GM23338 (cell line): ENCODE measurements around the gene CAVIN2.

ENCODE experiments used
- CTCF ChIP-seq, 2 experiments: fragments of 200-600 bp in 1 of 2; sonication (generic) in 1 of 2; conservative IDR thresholded peaks; 2 replicates each; pipeline versions ENCODE4 v1.5.1 to v1.6.1; 2016 to 2017; ENCODE audit warnings: antibody characterized with exemption in 2 of 2, low read depth in 2 of 2, mild to moderate bottlenecking in 2 of 2, moderate library complexity in 1 of 2
- EZH2 ChIP-seq: fragments of 200-600 bp; sonication (generic); IDR thresholded peaks from one replicate; pipeline ENCODE4 v1.8.0; 2017; ENCODE audit warnings: antibody characterized with exemption, mild to moderate bottlenecking, low read depth; ENCODE audit not compliant: unreplicated experiment
- EZH2phosphoT487 ChIP-seq: fragments of 200-600 bp; sonication (generic); IDR thresholded peaks from one replicate; pipeline ENCODE4 v1.8.1; 2018; ENCODE audit warnings: antibody characterized with exemption; ENCODE audit not compliant: unreplicated experiment

DNA sequence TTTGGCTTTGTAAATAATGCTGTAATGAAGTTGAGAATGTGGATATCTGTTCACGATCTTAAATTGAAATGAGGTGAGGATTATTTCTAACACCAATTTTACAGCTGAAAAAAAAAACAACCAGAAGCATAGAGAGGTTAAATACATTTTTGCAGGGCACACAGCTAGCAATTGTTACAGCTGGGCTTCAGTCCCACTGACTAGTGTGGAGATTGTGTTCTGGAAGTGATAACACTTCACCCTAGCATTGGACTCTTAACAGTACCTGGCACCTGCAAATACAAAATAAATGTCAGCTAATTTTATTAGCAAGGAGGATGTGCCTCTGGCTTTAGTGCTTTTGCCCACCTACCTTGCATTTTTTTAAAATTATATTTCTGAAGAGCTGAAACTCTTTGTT, 28.8 kb downstream of the CAVIN2 start:
- TF ChIP-seq EZH2phosphoT487 (no peak), CTCF (conservative IDR thresholded peaks at IDR 0.05; ENCODE audit: low read depth in 2 of 2) (no peak), EZH2 (no peak)
